GM12874 (cell line): ENCODE results near the gene GPS2.

ENCODE experiments used
- TF ChIP-seq, protein P1 (sequence below): IDR thresholded peaks from 2 replicates; pipeline ENCODE4 v1.5.1; 2011; ENCODE audit warnings: low read depth, mild to moderate bottlenecking, control low read depth, low read length, moderate library complexity; ENCODE audit not compliant: insufficient read depth

Gene GPS2

DNA sequence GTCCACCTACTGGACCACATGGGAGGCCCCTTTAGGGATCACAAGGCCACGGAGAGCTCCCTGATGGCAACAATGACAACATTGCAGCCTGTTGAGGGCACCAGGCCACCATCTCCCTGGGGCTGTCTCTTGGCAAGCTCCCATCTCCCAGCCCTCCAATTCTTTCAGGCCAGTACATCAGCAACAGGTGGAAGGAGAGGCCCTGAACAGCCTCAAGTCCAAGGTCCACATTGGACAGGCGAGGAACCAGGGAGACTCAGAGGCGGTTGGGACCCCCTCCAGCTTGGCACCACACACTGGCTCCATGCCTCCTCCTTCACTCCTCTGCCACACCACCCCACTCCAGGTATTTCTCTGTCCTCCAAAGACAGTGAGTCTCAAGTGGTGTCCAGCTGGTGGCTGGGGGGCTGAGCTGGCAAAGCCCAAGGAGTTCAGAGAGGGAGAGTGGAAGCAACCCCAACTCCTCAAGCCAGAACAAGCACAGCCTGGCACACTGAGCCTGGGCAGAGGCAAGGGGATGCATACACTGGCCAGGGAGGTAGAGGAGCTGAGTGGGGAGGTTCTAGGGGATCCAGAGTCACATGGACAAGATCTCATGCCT, 19.9 kb upstream of the GPS2 start:
- TF ChIP-seq, protein P1, sequence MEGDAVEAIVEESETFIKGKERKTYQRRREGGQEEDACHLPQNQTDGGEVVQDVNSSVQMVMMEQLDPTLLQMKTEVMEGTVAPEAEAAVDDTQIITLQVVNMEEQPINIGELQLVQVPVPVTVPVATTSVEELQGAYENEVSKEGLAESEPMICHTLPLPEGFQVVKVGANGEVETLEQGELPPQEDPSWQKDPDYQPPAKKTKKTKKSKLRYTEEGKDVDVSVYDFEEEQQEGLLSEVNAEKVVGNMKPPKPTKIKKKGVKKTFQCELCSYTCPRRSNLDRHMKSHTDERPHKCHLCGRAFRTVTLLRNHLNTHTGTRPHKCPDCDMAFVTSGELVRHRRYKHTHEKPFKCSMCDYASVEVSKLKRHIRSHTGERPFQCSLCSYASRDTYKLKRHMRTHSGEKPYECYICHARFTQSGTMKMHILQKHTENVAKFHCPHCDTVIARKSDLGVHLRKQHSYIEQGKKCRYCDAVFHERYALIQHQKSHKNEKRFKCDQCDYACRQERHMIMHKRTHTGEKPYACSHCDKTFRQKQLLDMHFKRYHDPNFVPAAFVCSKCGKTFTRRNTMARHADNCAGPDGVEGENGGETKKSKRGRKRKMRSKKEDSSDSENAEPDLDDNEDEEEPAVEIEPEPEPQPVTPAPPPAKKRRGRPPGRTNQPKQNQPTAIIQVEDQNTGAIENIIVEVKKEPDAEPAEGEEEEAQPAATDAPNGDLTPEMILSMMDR: no peak

DNA sequence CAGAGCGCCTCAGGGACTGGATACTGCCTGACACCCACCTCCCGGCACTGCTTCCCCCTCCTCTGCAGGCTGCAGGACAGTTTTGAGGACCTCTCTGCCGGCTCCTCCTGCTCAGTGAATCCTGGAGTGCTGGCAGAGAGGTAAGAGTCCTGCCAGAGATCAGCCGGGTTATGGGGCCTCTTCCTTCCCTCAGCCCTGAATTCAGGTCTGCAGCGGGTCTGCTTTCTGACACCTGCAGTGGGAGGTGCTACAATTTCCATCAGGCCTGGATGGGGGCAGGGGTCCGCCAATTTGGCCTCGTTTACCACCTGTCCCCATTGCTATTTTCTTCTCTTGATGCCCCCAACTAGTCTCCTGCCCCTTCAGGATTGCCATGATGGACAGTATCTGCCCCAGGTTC, 17.0 kb upstream of the GPS2 start:
- TF ChIP-seq, protein P1: no peak

DNA sequence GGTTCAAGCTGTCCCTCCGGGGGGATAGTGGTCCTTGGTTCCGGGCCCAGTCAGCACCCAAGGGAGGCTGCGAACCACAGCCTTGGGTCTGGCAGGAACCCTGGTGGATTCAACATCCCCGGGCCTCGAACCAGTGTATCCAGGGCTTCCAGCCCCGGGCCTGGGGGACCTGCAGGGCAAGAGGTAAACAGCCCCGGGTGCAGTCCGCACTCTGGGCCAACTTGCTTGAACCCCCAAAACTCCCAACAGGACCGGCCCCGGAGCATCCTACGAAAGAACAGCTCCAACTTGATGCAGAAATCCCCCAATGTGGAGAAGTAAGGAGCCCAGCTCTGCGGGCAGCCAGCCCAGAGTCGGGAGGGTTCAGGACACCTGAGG, 15.5 kb upstream of the GPS2 start:
- TF ChIP-seq, protein P1: no peak

DNA sequence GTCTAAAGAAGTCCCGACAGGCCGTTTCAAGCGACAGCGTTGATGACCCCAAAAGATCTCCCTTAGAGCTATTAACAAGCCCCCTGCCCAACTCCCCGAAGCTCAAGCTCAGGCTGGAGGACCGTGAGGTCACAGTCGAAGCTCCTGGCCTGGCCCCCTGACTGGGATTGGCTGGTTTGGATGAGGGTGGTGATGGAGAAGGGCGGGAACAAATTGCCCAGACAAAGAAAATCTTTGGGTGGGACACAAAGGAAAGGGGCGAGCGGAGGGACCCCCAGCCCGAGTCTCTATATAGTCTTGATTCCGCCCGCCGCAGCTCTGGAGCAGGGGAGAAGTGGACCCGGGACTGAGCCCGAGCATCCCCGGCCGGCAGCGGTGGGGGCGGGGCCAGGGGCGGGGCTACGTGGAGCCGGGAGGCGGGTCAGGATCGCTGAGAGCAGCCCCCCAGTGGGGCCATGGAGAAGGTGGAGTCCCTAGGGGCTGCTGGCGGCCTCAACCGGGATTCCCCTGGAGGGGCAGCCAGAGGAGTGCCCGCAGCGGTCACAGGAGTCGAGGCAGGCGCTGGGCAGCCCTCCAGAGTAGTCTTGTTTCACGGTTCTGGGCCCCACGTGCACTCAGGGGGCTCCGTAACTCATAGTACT, 15.0 kb upstream of the GPS2 start:
- TF ChIP-seq, protein P1: no peak

DNA sequence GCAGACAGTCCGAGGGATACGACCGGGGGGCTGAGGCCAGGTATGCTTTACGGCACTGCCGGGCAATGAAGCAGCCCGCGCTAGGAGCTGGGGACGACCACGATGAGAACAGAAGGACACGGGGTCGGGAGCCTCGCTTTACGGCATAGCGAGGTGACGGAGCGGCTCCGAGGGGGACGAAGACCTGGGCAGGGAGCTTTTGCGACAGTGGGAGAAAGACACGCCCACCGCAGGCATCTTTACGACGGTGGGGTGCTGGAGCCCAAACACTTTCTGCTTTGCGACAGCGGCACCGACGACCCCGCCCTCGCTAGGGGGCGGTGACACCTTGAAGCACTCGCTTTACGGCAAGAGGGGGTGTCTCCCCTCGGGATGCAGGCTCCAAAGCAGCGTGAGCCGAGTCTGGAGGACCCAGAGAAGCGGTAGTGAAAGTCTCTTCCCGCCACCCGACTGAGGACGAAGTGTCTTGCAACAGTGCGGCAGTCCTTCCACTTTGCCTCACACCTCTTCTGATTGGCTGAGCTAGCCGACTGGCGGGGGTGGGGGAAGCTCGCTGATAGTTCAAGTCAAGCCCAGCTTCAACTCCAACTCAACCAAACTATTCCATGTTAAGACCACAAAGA, 14.3 kb upstream of the GPS2 start:
- TF ChIP-seq, protein P1: no peak

DNA sequence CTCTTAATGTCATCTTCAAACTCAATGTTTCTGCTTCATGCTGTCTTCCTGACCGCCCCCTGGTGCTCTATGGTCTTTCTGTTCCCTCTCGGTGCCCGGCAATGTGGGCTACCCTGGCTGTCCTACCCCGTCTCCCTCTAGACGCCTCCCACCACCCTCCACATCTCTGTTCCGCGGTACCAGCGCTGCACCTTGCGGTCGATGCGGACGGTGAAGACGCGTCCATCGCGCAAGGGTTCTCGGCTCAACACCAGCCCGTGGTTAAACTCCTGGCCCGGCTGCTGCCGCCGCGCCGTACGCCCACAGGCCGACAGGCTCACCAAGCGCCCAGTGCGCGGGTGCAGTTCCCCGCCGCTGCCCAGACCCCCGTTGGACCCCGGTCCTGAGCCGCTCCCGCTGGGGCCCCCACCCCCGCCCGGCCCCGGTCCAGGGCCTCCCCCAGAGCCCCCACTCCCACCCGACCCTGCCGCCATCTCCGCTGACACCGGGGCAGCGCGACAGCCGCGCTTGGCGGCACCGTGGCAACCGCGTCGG, 13.7 kb upstream of the GPS2 start, which contains the start of gene NEURL4:
NEURL4 (minus strand) TSS at position 496 of the 534 bp plus-strand sequence; CDS start at position 473, 23 bp downstream.
- TF ChIP-seq, protein P1: no peak

DNA sequence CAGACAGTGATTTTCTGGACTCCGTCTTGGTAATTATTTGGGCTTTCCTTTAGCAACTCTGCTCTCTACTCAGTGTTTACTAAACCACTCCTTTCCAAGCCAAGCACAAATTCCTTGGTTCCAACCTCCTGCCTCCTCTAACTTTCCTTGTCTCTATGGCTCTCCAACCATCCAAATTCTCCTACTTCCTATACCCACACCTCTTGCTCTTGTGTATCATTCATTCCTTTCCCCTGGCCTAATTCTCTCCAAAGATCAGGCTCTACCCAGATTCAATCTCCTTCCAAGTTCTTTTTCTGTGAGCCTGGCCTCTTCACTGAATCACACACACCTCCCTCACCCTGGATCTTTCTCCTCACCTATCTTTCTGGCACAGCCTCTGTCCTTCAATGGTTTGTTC, 12.8 kb upstream of the GPS2 start:
- TF ChIP-seq, protein P1: no peak
